Measurements from ENCODE around the gene OR5B2. TPM values are rescaled to one million over a fixed set of nuclear protein-coding genes. Genes with fewer than 3 reads are reported as not detected.

Gene OR5B2
- not detected for total RNA-seq

GRCh38 chr11:58428021-58428420 lies at the start of gene OR5B2:
TSS of gene OR5B2 (minus strand) at chr11:58428121. CDS start at chr11:58423261, 4,860 bp downstream.
- Histone ChIP-seq H3K9me3 (ENCODE audit: control insufficient read depth in 3 of 3, low read length in 3 of 3) (no peaks in the 10 kb centered on the region), H3K4me1 (ENCODE audit: control insufficient read depth in 3 of 3, insufficient read depth in 3 of 3, low read length in 3 of 3) (no peaks in the 10 kb centered on the region), H3K27me3 (ENCODE audit: control insufficient read depth in 3 of 3, insufficient read depth in 3 of 3, low read length in 3 of 3) (no peaks in the 10 kb centered on the region), H3K27ac (ENCODE audit: low read depth, low read length) (no peak within 1 kb of the TSS), H3K4me3 (ENCODE audit: low read length in 3 of 3) (no peak within 1 kb of the TSS), H3K36me3 (ENCODE audit: control insufficient read depth in 3 of 3, insufficient read depth in 3 of 3, low read length in 3 of 3) (no peaks in the 10 kb centered on the region), H3K9ac (ENCODE audit: low read depth in 1 of 3, low read length in 3 of 3) (no peak within 1 kb of the TSS)

DNA sequence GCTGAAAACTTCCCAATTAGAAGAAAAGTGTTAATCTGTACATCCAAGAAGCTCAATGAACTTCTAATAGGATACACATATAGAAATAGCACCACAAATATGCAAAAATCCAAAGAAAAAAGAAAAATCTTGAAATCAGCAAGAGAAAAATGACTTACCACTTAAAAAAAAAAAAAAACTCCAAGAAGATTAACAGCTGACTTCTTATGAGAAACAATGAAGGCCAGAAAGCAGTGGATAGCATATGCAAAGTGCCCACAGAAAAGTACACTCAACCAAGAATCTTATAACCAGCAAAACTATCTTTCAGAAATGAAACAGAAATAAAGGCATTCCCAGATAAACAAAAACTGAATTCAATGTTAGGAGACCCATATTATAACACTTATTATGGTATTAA lies 44.0 kb upstream of the OR5B2 start:
- Histone ChIP-seq H3K9me3 (ENCODE audit: control insufficient read depth in 3 of 3, low read length in 3 of 3) (no peaks in the 10 kb centered on the region), H3K4me1 (ENCODE audit: control insufficient read depth in 3 of 3, insufficient read depth in 3 of 3, low read length in 3 of 3) (no peaks in the 10 kb centered on the region), H3K36me3 (ENCODE audit: control insufficient read depth in 3 of 3, insufficient read depth in 3 of 3, low read length in 3 of 3) (no peaks in the 10 kb centered on the region), H3K27me3 (ENCODE audit: control insufficient read depth in 3 of 3, insufficient read depth in 3 of 3, low read length in 3 of 3) (no peaks in the 10 kb centered on the region), H3K9ac (ENCODE audit: low read depth in 1 of 3, low read length in 3 of 3) (no peak overlapping the region), H3K4me3 (ENCODE audit: low read length in 3 of 3) (no peak overlapping the region), H3K27ac (ENCODE audit: low read depth, low read length) (no peak overlapping the region)

DNA sequence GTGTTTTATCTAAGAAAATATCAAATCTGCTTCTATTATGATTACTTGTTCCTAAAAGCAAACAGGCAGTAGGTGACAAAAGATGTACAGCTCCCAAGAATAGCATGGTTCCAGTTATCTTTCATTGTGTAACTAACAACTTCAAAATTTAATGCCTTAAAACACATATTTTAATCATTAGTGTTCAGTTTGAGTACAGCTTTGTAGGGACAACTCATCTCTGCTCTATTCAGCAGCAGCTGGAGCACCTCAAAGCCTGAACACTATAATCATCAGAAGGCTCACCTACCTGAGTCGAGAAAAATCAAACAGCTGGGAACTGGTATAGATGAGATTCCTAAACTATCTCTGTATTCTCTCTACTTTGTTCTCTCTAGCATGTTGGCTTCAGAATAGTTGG lies 38.4 kb upstream of the OR5B2 start:
- Histone ChIP-seq H3K27me3 (ENCODE audit: control insufficient read depth in 3 of 3, insufficient read depth in 3 of 3, low read length in 3 of 3) (no peaks in the 10 kb centered on the region), H3K27ac (ENCODE audit: low read depth, low read length) (no peak overlapping the region), H3K4me3 (ENCODE audit: low read length in 3 of 3) (no peak overlapping the region), H3K36me3 (ENCODE audit: control insufficient read depth in 3 of 3, insufficient read depth in 3 of 3, low read length in 3 of 3) (no peaks in the 10 kb centered on the region), H3K9me3 (ENCODE audit: control insufficient read depth in 3 of 3, low read length in 3 of 3) (no peaks in the 10 kb centered on the region), H3K4me1 (ENCODE audit: control insufficient read depth in 3 of 3, insufficient read depth in 3 of 3, low read length in 3 of 3) (no peaks in the 10 kb centered on the region), H3K9ac (ENCODE audit: low read depth in 1 of 3, low read length in 3 of 3) (no peak overlapping the region)

DNA sequence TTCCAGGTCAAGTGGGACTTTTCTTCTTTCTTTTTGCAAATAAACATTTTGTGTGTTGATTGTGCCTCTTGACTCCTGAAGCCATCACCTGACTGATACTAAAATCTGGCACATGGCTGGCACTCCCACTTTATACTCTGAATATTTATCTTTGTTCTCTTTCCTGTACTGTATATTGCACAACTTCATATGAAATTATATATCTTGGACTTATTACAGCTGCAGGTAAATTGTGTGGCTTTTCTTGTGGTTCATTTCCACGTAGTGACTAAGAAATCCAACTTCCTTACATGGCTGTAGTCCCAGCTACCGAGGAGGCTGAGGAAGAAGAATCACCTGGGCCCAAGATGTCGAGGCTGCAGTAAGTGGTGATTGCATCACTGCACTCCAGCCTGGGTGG lies 37.8 kb upstream of the OR5B2 start:
- H3K27me3 ChIP-seq (ENCODE audit: control insufficient read depth in 3 of 3, insufficient read depth in 3 of 3, low read length in 3 of 3) = no peaks in the 10 kb centered on the region
- H3K36me3 ChIP-seq (ENCODE audit: control insufficient read depth in 3 of 3, insufficient read depth in 3 of 3, low read length in 3 of 3) = no peaks in the 10 kb centered on the region
- no peaks in the 10 kb centered on the region for H3K4me1 ChIP-seq (ENCODE audit: control insufficient read depth in 3 of 3, insufficient read depth in 3 of 3, low read length in 3 of 3)
- H3K4me3 ChIP-seq (ENCODE audit: low read length in 3 of 3) = no peak overlapping the region
- H3K9ac ChIP-seq (ENCODE audit: low read depth in 1 of 3, low read length in 3 of 3) = no peak overlapping the region
- H3K27ac ChIP-seq (ENCODE audit: low read depth, low read length) = no peak overlapping the region
- H3K9me3 ChIP-seq (ENCODE audit: control insufficient read depth in 3 of 3, low read length in 3 of 3) = no peaks in the 10 kb centered on the region

GRCh38 chr11:58451585-58451984 lies 23.7 kb upstream of the OR5B2 start:
- Histone ChIP-seq H3K27ac (ENCODE audit: low read depth, low read length) (no peak overlapping the region), H3K27me3 (ENCODE audit: control insufficient read depth in 3 of 3, insufficient read depth in 3 of 3, low read length in 3 of 3) (no peaks in the 10 kb centered on the region), H3K36me3 (ENCODE audit: control insufficient read depth in 3 of 3, insufficient read depth in 3 of 3, low read length in 3 of 3) (no peaks in the 10 kb centered on the region), H3K4me3 (ENCODE audit: low read length in 3 of 3) (no peak overlapping the region), H3K9me3 (ENCODE audit: control insufficient read depth in 3 of 3, low read length in 3 of 3) (peaks cover 0 to 2% (median 0%) of the 10 kb centered on the region in 3 donors), H3K9ac (ENCODE audit: low read depth in 1 of 3, low read length in 3 of 3) (no peak overlapping the region), H3K4me1 (ENCODE audit: control insufficient read depth in 3 of 3, insufficient read depth in 3 of 3, low read length in 3 of 3) (no peaks in the 10 kb centered on the region)

DNA sequence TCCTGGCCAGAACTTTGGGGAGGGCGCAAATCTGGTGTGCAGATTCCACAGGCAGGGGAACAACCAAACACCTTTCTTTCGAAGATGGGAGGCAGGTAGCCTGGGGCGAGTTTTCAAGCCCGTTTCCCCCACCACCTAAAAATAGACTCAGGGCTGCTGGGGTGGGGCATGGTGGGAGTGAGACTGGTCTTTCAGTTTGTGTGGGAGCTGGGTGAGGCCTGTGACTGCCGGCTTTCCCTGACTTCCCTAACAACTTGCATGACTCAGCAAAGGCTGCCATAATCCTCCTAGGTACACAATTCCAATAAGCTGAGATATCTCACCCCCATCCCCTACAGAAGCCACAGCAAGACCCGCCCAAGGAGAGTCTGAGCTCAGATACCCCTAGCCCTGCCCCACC lies 18.4 kb upstream of the OR5B2 start:
- Histone ChIP-seq H3K27ac (ENCODE audit: low read depth, low read length) (no peak overlapping the region), H3K4me1 (ENCODE audit: control insufficient read depth in 3 of 3, insufficient read depth in 3 of 3, low read length in 3 of 3) (no peaks in the 10 kb centered on the region), H3K9ac (ENCODE audit: low read depth in 1 of 3, low read length in 3 of 3) (no peak overlapping the region), H3K4me3 (ENCODE audit: low read length in 3 of 3) (no peak overlapping the region), H3K36me3 (ENCODE audit: control insufficient read depth in 3 of 3, insufficient read depth in 3 of 3, low read length in 3 of 3) (no peaks in the 10 kb centered on the region), H3K27me3 (ENCODE audit: control insufficient read depth in 3 of 3, insufficient read depth in 3 of 3, low read length in 3 of 3) (no peaks in the 10 kb centered on the region), H3K9me3 (ENCODE audit: control insufficient read depth in 3 of 3, low read length in 3 of 3) (peaks cover 2 to 5% (median 4%) of the 10 kb centered on the region in 3 donors)

GRCh38 chr11:58444300-58444699 lies 16.4 kb upstream of the OR5B2 start:
- H3K36me3 ChIP-seq (ENCODE audit: control insufficient read depth in 3 of 3, insufficient read depth in 3 of 3, low read length in 3 of 3) = no peaks in the 10 kb centered on the region
- no peak overlapping the region for H3K9ac ChIP-seq (ENCODE audit: low read depth in 1 of 3, low read length in 3 of 3)
- no peaks in the 10 kb centered on the region for H3K27me3 ChIP-seq (ENCODE audit: control insufficient read depth in 3 of 3, insufficient read depth in 3 of 3, low read length in 3 of 3)
- peaks cover 0 to 5% (median 4%) of the 10 kb centered on the region in 3 donors for H3K9me3 ChIP-seq (ENCODE audit: control insufficient read depth in 3 of 3, low read length in 3 of 3)
- H3K4me3 ChIP-seq (ENCODE audit: low read length in 3 of 3) = no peak overlapping the region
- H3K27ac ChIP-seq (ENCODE audit: low read depth, low read length) = no peak overlapping the region
- H3K4me1 ChIP-seq (ENCODE audit: control insufficient read depth in 3 of 3, insufficient read depth in 3 of 3, low read length in 3 of 3) = no peaks in the 10 kb centered on the region

- Histone ChIP-seq H3K27me3 (ENCODE audit: control insufficient read depth in 3 of 3, insufficient read depth in 3 of 3, low read length in 3 of 3) (no peaks in the 10 kb centered on the region), H3K9me3 (ENCODE audit: control insufficient read depth in 3 of 3, low read length in 3 of 3) (peaks cover 3 to 5% (median 4%) of the 10 kb centered on the region in 3 donors), H3K36me3 (ENCODE audit: control insufficient read depth in 3 of 3, insufficient read depth in 3 of 3, low read length in 3 of 3) (no peaks in the 10 kb centered on the region), H3K9ac (ENCODE audit: low read depth in 1 of 3, low read length in 3 of 3) (no peak within 1 kb of the TSS), H3K4me1 (ENCODE audit: control insufficient read depth in 3 of 3, insufficient read depth in 3 of 3, low read length in 3 of 3) (no peaks in the 10 kb centered on the region), H3K27ac (ENCODE audit: low read depth, low read length) (no peak within 1 kb of the TSS), H3K4me3 (ENCODE audit: low read length in 3 of 3) (no peak within 1 kb of the TSS)
Observed at GRCh38 chr11:58442136-58442535, 14.2 kb upstream of the OR5B2 start, which contains the start of gene OR5B12. TSS of gene OR5B12 (minus strand) at chr11:58442236. CDS start at chr11:58440151, 2,085 bp downstream.

DNA sequence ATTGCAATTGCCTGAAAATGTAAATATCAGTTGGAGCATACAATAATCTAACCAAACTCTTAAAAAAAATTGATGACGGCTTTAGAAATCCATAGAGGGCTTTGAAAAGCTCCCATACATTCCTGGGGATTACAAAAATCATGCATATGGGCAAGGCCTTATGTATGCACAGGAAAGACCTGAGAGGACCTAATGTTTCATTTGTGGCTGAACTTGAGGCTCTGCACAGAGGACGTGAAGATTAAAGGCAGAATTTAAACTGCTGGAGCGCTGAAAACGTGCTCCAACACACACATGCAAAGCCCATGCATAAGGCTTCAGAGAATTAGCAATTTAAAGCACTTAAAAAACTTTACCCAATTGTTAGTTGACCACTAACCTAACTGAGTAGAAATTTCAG lies 10.6 kb upstream of the OR5B2 start:
- Histone ChIP-seq H3K4me3 (ENCODE audit: low read length in 3 of 3) (no peak overlapping the region), H3K27me3 (ENCODE audit: control insufficient read depth in 3 of 3, insufficient read depth in 3 of 3, low read length in 3 of 3) (no peaks in the 10 kb centered on the region), H3K27ac (ENCODE audit: low read depth, low read length) (no peak overlapping the region), H3K4me1 (ENCODE audit: control insufficient read depth in 3 of 3, insufficient read depth in 3 of 3, low read length in 3 of 3) (no peaks in the 10 kb centered on the region), H3K9ac (ENCODE audit: low read depth in 1 of 3, low read length in 3 of 3) (no peak overlapping the region), H3K9me3 (ENCODE audit: control insufficient read depth in 3 of 3, low read length in 3 of 3) (peaks cover 0 to 3% (median 0%) of the 10 kb centered on the region in 3 donors), H3K36me3 (ENCODE audit: control insufficient read depth in 3 of 3, insufficient read depth in 3 of 3, low read length in 3 of 3) (no peaks in the 10 kb centered on the region)

GRCh38 chr11:58434217-58434616 lies 6.3 kb upstream of the OR5B2 start:
- Histone ChIP-seq H3K4me3 (ENCODE audit: low read length in 3 of 3) (no peak overlapping the region), H3K9ac (ENCODE audit: low read depth in 1 of 3, low read length in 3 of 3) (no peak overlapping the region), H3K27me3 (ENCODE audit: control insufficient read depth in 3 of 3, insufficient read depth in 3 of 3, low read length in 3 of 3) (no peaks in the 10 kb centered on the region), H3K36me3 (ENCODE audit: control insufficient read depth in 3 of 3, insufficient read depth in 3 of 3, low read length in 3 of 3) (no peaks in the 10 kb centered on the region), H3K9me3 (ENCODE audit: control insufficient read depth in 3 of 3, low read length in 3 of 3) (peaks cover 0 to 3% (median 0%) of the 10 kb centered on the region in 3 donors), H3K4me1 (ENCODE audit: control insufficient read depth in 3 of 3, insufficient read depth in 3 of 3, low read length in 3 of 3) (no peaks in the 10 kb centered on the region), H3K27ac (ENCODE audit: low read depth, low read length) (no peak overlapping the region)

Measured in skeletal muscle tissue (tissue), 4 donors.